Measurements from ENCODE around the gene RRAGC.
"Not testable (repeated sequence)": the region's sequence is repeated elsewhere in the genome, so short reads cannot be mapped to it uniquely, and the experiment has no call there.

The RRAGC gene

DNA sequence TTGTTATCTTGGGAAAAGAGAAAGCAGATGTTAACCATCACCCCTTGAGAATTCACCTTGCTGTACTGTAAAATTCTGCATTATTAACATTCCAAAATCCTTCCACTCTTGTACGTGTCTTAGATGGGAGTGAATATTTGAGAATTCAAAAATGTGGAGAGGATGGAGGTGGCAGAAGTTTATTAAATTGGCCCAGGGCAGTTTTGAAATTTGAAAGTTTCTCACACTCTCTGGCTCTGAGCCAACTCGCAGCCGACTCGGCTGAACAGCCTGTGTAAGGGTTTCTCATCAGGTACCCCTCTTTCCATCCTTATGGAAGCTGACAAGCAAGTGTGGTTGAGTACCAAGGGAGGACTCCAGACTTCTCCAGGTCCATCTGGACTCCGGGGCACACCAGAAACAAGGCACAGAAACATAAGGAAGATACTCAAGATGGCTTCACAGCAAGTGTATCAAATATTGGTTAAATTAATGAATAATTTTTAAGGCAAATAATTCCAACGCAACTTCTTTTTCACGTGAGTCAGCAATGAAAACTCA, 45.1 kb downstream of the RRAGC start:
- H3K36me3 ChIP-seq (ENCODE audit: insufficient read depth, low read length) = no peaks in the 10 kb centered on the region
- no peak overlapping the region for H3K27ac ChIP-seq (ENCODE audit: low read length)
- no peaks in the 10 kb centered on the region for H3K9me3 ChIP-seq (ENCODE audit: insufficient read depth, low read length, severe bottlenecking)
- no peak overlapping the region for H3K4me2 ChIP-seq (ENCODE audit: insufficient read depth, low read length)
- H4K20me1 ChIP-seq (ENCODE audit: insufficient read depth, low read length) = no peaks in the 10 kb centered on the region
- ATAC-seq (ENCODE audit: insufficient read depth, low read depth) (no peak), DNase-seq (no peak)
- no peak for TF ChIP-seq EZH2 (IDR thresholded peaks at IDR 0.05; ENCODE audit: borderline replicate concordance, low read depth, low read length, severe bottlenecking)
- TF ChIP-seq, protein P1, sequence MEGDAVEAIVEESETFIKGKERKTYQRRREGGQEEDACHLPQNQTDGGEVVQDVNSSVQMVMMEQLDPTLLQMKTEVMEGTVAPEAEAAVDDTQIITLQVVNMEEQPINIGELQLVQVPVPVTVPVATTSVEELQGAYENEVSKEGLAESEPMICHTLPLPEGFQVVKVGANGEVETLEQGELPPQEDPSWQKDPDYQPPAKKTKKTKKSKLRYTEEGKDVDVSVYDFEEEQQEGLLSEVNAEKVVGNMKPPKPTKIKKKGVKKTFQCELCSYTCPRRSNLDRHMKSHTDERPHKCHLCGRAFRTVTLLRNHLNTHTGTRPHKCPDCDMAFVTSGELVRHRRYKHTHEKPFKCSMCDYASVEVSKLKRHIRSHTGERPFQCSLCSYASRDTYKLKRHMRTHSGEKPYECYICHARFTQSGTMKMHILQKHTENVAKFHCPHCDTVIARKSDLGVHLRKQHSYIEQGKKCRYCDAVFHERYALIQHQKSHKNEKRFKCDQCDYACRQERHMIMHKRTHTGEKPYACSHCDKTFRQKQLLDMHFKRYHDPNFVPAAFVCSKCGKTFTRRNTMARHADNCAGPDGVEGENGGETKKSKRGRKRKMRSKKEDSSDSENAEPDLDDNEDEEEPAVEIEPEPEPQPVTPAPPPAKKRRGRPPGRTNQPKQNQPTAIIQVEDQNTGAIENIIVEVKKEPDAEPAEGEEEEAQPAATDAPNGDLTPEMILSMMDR (IDR thresholded peaks at IDR 0.05; ENCODE audit: borderline replicate concordance, extremely low read depth, low read length, poor library complexity, severe bottlenecking) = no peak
- H2AFZ ChIP-seq (ENCODE audit: low read depth, low read length) = no peak overlapping the region
- H3K79me2 ChIP-seq (ENCODE audit: insufficient read depth, low read length) = no peaks in the 10 kb centered on the region
- peaks cover 3% of the 10 kb centered on the region for H3K27me3 ChIP-seq (ENCODE audit: insufficient read depth, low read length, poor library complexity)
- no peak overlapping the region for H3K4me3 ChIP-seq (ENCODE audit: low read depth in 1 of 2, low read length in 2 of 2)
- H3K4me1 ChIP-seq (ENCODE audit: insufficient read depth, low read length) = no peaks in the 10 kb centered on the region
- H3K9ac ChIP-seq (ENCODE audit: low read depth, low read length) = no peak overlapping the region

DNA sequence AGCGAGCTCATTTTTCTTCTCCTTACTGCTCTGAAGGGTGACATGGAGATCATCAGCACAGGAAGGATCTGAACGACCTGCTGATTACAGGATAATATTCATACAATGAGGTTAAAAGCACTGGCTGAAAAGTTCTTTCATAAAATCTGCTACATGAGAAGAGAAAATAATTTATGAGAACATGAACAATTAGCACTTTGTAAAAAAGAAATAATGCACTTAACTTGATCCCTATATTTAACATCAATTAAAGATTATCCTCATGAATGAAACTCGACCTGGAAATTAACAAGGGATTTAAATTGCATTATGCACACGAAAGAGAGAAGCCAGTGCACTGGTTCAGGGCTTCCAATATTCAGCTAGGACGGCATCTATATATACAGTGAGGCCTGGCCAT, 46.6 kb downstream of the RRAGC start:
- no peak overlapping the region for H3K27ac ChIP-seq (ENCODE audit: low read length)
- no peak overlapping the region for H3K4me2 ChIP-seq (ENCODE audit: insufficient read depth, low read length)
- no peaks in the 10 kb centered on the region for H4K20me1 ChIP-seq (ENCODE audit: insufficient read depth, low read length)
- no peaks in the 10 kb centered on the region for H3K79me2 ChIP-seq (ENCODE audit: insufficient read depth, low read length)
- no peak overlapping the region for H2AFZ ChIP-seq (ENCODE audit: low read depth, low read length)
- no peak for TF ChIP-seq EZH2 (IDR thresholded peaks at IDR 0.05; ENCODE audit: borderline replicate concordance, low read depth, low read length, severe bottlenecking)
- TF ChIP-seq, protein P1 (IDR thresholded peaks at IDR 0.05; ENCODE audit: borderline replicate concordance, extremely low read depth, low read length, poor library complexity, severe bottlenecking) = no peak
- peaks cover 3% of the 10 kb centered on the region for H3K27me3 ChIP-seq (ENCODE audit: insufficient read depth, low read length, poor library complexity)
- H3K4me3 ChIP-seq (ENCODE audit: low read depth in 1 of 2, low read length in 2 of 2) = no peak overlapping the region
- H3K9ac ChIP-seq (ENCODE audit: low read depth, low read length) = no peak overlapping the region
- H3K9me3 ChIP-seq (ENCODE audit: insufficient read depth, low read length, severe bottlenecking) = no peaks in the 10 kb centered on the region
- no peaks in the 10 kb centered on the region for H3K36me3 ChIP-seq (ENCODE audit: insufficient read depth, low read length)
- H3K4me1 ChIP-seq (ENCODE audit: insufficient read depth, low read length) = no peaks in the 10 kb centered on the region
- no peak for DNase-seq
- no peak for ATAC-seq (ENCODE audit: insufficient read depth, low read depth)

DNA sequence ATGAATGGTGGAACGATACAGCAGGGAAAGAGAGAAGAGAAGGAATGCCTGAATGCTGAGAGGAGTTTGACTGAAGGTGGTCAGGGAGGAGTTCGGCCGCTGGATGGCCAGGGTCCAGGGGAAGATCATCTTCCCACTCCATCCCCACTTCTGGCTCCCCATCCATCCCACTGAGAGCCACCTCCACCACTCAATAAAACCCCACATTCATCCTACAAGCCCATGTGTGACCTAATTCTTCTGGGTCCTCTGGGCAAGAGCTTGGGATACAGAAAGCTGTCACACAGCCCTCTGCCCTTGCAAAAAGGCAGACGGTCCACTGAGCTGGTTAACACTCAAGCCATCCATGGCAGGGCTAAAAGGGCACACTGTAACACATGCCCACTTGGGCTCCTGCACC, 48.1 kb downstream of the RRAGC start:
- ATAC-seq (ENCODE audit: insufficient read depth, low read depth); H3K9ac ChIP-seq (ENCODE audit: low read depth, low read length); H3K36me3 ChIP-seq (ENCODE audit: insufficient read depth, low read length): not testable (repeated sequence)

DNA sequence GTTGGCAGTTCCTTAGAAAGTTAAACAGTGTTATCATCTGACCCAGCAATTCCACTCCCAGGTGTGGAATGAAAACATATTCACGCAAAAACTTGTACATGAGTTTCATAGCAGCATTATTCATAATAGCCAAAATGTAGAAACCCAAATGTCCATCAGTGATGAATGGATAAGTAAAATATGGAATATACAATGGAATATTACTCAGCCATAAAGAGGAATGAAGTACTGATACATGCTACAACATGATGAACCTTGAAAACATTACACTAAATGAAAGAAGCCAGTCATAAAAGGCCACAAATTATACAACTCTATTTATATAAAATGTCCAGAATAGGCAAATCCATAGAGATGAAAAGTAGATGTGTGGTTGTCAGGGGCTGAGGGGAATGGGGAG, 53.5 kb downstream of the RRAGC start:
- Histone ChIP-seq H4K20me1 (ENCODE audit: insufficient read depth, low read length) (no peaks in the 10 kb centered on the region), H3K4me1 (ENCODE audit: insufficient read depth, low read length) (no peaks in the 10 kb centered on the region), H2AFZ (ENCODE audit: low read depth, low read length) (no peak overlapping the region), H3K9ac (ENCODE audit: low read depth, low read length) (no peak overlapping the region), H3K27me3 (ENCODE audit: insufficient read depth, low read length, poor library complexity) (peaks cover 3% of the 10 kb centered on the region), H3K9me3 (ENCODE audit: insufficient read depth, low read length, severe bottlenecking) (no peaks in the 10 kb centered on the region), H3K36me3 (ENCODE audit: insufficient read depth, low read length) (no peaks in the 10 kb centered on the region), H3K4me3 (ENCODE audit: low read depth in 1 of 2, low read length in 2 of 2) (no peak overlapping the region), H3K4me2 (ENCODE audit: insufficient read depth, low read length) (no peak overlapping the region), H3K27ac (ENCODE audit: low read length) (no peak overlapping the region), H3K79me2 (ENCODE audit: insufficient read depth, low read length) (no peaks in the 10 kb centered on the region)
- TF ChIP-seq, protein P1 (IDR thresholded peaks at IDR 0.05; ENCODE audit: borderline replicate concordance, extremely low read depth, low read length, poor library complexity, severe bottlenecking) = no peak
- no peak for TF ChIP-seq EZH2 (IDR thresholded peaks at IDR 0.05; ENCODE audit: borderline replicate concordance, low read depth, low read length, severe bottlenecking)
- no peak for DNase-seq
- no peak for ATAC-seq (ENCODE audit: insufficient read depth, low read depth)

More for the DNA sequence above, 48.1 kb downstream of the RRAGC start:
- H3K79me2 ChIP-seq (ENCODE audit: insufficient read depth, low read length); H3K4me3 ChIP-seq (ENCODE audit: low read depth in 1 of 2, low read length in 2 of 2); H2AFZ ChIP-seq (ENCODE audit: low read depth, low read length); H3K9me3 ChIP-seq (ENCODE audit: insufficient read depth, low read length, severe bottlenecking); DNase-seq; H4K20me1 ChIP-seq (ENCODE audit: insufficient read depth, low read length); H3K4me2 ChIP-seq (ENCODE audit: insufficient read depth, low read length); H3K27me3 ChIP-seq (ENCODE audit: insufficient read depth, low read length, poor library complexity); H3K27ac ChIP-seq (ENCODE audit: low read length); H3K4me1 ChIP-seq (ENCODE audit: insufficient read depth, low read length): not testable (repeated sequence)

Measured in DND-41 (cell line).